Right lobe of liver (tissue), 6 donors: ENCODE measurements around the gene LIPG. TPM values are rescaled to one million over a fixed set of nuclear protein-coding genes. Genes with fewer than 3 reads are reported as not detected.

Experiments used
- ATAC-seq, 4 donors: fragments of 200-7000 bp; cut with Tn5 transposase; one replicate each; pipeline ENCODE4 v1.9.1; 2020; ENCODE audit warnings: mild to moderate bottlenecking in 4 of 4, moderate library complexity in 4 of 4
- DNase-seq, 3 donors: peaks; one replicate each; pipeline ENCODE4 v3.0.0-alpha.2; 2020
- H3K27ac ChIP-seq, 3 donors: fragments of 200-600 bp; one replicate each; pipeline ENCODE4 v1.8.0; 2022
- H3K27me3 ChIP-seq, 2 donors: fragments of 200-600 bp; one replicate each; pipeline ENCODE4 v1.8.0; 2022
- H3K36me3 ChIP-seq, 4 donors: fragments of 200-600 bp; sonication (generic) in 1 of 4; one replicate each; pipeline versions ENCODE4 v1.5.1 to v1.8.0; 2017 to 2022; ENCODE audit warnings: control low read depth in 1 of 4
- H3K4me1 ChIP-seq, 4 donors: fragments of 200-600 bp; sonication (generic) in 1 of 4; one replicate each; pipeline versions ENCODE4 v1.5.1 to v1.8.0; 2017 to 2022; ENCODE audit warnings: control low read depth in 1 of 4
- H3K4me3 ChIP-seq, 3 donors: fragments of 200-600 bp; one replicate each; pipeline ENCODE4 v1.8.0; 2022
- H3K9me3 ChIP-seq, 4 donors: fragments of 200-600 bp; sonication (generic) in 1 of 4; one replicate each; pipeline versions ENCODE4 v1.5.1 to v1.8.0; 2017 to 2022; ENCODE audit warnings: control low read depth in 1 of 4
- CTCF ChIP-seq, 4 donors: fragments of 200-600 bp in 3 of 4; fragments of 450-650 bp in 1 of 4; IDR thresholded peaks; one replicate each; pipeline versions ENCODE4 v1.5.1 to v1.8.0; 2016 to 2022; ENCODE audit warnings: antibody characterized with exemption in 4 of 4, mild to moderate bottlenecking in 2 of 4
- POLR2A ChIP-seq: fragments of 450-650 bp; IDR thresholded peaks from one replicate; pipeline ENCODE4 v1.6.1; 2017; ENCODE audit warnings: antibody characterized with exemption, mild to moderate bottlenecking
- WGBS: methylation state at CpG from one replicate; pipeline ENCODE4 v1.1.6; 2018; ENCODE audit warnings: low coverage, low lambda C conversion rate; ENCODE audit not compliant: insufficient coverage; ENCODE audit errors: missing lambda C conversion rate; 5-methylcytosine and 5-hydroxymethylcytosine counted together
- intact Hi-C, 2 donors: fragments of 100-400 bp; cut with DNase I; formaldehyde crosslinking; loops; one replicate each; pipeline versions ENCODE4 v1.11.2 to v1.14.1; 2022
- total RNA-seq, 6 experiments: library from RNA; depleted of rRNA in 2 of 6; stranded (reverse); fragments of >200 nt in 2 of 6; fragmentation: NEBNext Ultra II Directional in 3 of 6; extraction: Animal tissue kit (Norgen Biotek cat#: 25700) in 3 of 6; gene quantifications; one replicate each; pipeline versions ENCODE4 v1.1.0 to v1.2.4, GENCODE V29; 2016 to 2023
- donor health status: DM: no; HTN: yes; CAD: no.
- donor health status: DM: no; HTN: no; CAD: no.
- donor health status: DM: no; HTN: no; CAD: no.
- donor health status: DM: no; HTN: yes; CAD: no.
- donor health status: DM: no; HTN: yes; CAD: no.

Gene LIPG
- total RNA-seq, 6 experiments from 2014 or later: 35.0 to 120 (median 59.1) TPM

- TF ChIP-seq POLR2A: no peak
- no peak for TF ChIP-seq CTCF (IDR thresholded peaks at IDR 0.05)
- Histone ChIP-seq H3K4me1 (peaks cover 0 to 36% (median 8%) of the 10 kb centered on the region in 4 donors), H3K36me3 (no peaks in the 10 kb centered on the region), H3K27ac (no peak overlapping the region), H3K4me3 (no peak overlapping the region), H3K9me3 (no peaks in the 10 kb centered on the region), H3K27me3 (no peaks in the 10 kb centered on the region)
- ATAC-seq: no peak
- WGBS: 73% methylated on average over 7 of the region's 8 CpGs
- intact Hi-C loops: no loop called here
- no peak for DNase-seq
Observed at GRCh38 chr18:49647496-49648168, 85.8 kb downstream of the LIPG start.

- no peak for ATAC-seq
- no peak overlapping the region for H3K27ac ChIP-seq
Observed at GRCh38 chr18:49648326-49648725, 86.5 kb downstream of the LIPG start.

More at GRCh38 chr18:49648326-49648725, 86.5 kb downstream of the LIPG start:
- TF ChIP-seq POLR2A (no peak), CTCF (IDR thresholded peaks at IDR 0.05) (no peak)
- 77% methylated on average over 3 of the region's 5 CpGs for WGBS
- no peak overlapping the region for H3K4me3 ChIP-seq
- peaks cover 0 to 42% (median 8%) of the 10 kb centered on the region in 4 donors for H3K4me1 ChIP-seq
- H3K9me3 ChIP-seq: no peaks in the 10 kb centered on the region
- no peak for DNase-seq
- intact Hi-C loops: no loop called here
- no peaks in the 10 kb centered on the region for H3K27me3 ChIP-seq
- no peaks in the 10 kb centered on the region for H3K36me3 ChIP-seq

Other genes with a start within 250 kb of the LIPG start
- gene DYM, start 101.4 kb upstream of the LIPG start, total RNA-seq: 10 to 100 TPM; 19.0 to 31.1 (median 25.7) TPM
- 10 to 100 TPM; 24.8 to 41.1 (median 31.1) TPM for gene C18orf32, start 74.8 kb upstream of the LIPG start, total RNA-seq
- gene RPL17, start 69.6 kb upstream of the LIPG start, total RNA-seq: 100 to 1,000 TPM; 385 to 554 (median 483) TPM